ENCODE data around the gene KRT78.
A peak's percentile ranks its signal among the peaks of the same experiment; 100 is the strongest.
"Not testable (repeated sequence)": the region's sequence is repeated elsewhere in the genome, so short reads cannot be mapped to it uniquely, and the experiment has no call there.

The KRT78 gene

GRCh38 chr12:52871291-52872039 lies 22.7 kb upstream of the KRT78 start:
- DNase-seq, result no peak

DNA sequence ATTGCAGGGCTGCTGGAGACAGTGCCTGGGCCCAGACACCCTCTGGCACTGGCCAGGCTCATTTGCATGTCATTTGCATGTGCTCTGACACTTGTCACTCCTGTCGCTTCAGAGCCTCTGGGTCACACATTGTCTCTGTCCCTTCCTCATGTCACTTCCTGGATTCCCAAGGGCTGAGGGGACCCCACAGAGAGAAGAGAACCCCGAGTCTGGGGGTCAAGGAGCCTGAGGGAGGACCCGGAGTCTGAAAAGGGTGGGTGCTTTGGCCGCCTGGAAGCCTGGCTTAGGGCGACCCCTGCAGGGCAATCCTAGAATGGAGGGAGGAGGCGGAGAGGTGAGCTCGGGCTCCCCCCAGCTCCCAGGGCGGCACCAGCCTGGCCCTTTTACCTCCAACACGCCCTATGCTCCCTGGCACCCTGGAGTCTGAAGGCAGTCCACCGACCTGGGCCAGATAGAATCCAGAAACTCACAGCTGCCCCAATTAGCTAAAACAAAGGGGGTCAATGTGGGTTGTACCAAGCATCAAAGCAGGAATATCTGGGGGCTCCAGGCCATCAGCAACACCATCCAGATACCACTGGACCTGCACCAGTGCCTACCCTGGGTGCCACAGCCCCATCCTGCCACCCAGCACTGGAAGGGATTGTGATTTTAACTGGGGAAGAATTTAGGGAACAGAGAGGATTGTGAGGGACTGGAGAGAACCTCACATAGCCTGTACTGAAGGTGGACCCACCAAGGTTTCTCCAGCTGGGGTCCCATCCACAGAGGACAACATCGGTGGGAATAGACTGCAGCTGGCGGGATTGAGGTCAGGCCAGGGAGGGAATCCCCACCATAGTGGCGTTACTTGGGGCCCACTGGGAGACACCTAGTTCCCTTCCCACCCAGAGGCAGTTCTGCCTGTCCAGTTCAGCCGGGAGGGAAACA lies 21.8 kb upstream of the KRT78 start:
- peak; percentile 42 to 58 for DNase-seq

- peak; percentile 11 to 86 for DNase-seq
Observed at GRCh38 chr12:52867642-52868041, 18.8 kb upstream of the KRT78 start.

DNA sequence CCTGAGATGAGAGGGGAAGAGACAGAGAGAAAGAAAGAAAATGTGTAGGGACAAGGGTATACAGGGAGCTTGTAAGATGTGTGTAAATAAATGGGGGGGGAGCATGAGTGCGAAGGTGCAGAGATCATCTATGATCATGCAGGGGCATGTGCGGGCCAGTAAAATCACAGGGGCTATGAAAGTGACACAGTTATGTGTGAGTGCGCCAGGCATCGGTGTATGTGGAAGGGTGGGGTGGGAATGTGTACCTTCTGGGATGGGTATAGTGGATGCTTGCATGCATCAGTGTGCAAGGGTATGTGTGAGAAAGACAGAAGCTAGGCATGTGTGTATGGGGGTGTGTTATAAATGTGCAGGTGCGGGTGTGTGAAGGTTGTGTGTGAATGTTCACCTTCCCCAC lies 18.4 kb upstream of the KRT78 start:
- no peak for DNase-seq

- peak in 1 of 2 donors; percentile 11 for DNase-seq
Observed at GRCh38 chr12:52865090-52865944, 16.5 kb upstream of the KRT78 start.

GRCh38 chr12:52862023-52862422 lies 13.2 kb upstream of the KRT78 start:
- DNase-seq, result no peak

GRCh38 chr12:52861511-52861910 lies 12.7 kb upstream of the KRT78 start:
- DNase-seq, result no peak

DNA sequence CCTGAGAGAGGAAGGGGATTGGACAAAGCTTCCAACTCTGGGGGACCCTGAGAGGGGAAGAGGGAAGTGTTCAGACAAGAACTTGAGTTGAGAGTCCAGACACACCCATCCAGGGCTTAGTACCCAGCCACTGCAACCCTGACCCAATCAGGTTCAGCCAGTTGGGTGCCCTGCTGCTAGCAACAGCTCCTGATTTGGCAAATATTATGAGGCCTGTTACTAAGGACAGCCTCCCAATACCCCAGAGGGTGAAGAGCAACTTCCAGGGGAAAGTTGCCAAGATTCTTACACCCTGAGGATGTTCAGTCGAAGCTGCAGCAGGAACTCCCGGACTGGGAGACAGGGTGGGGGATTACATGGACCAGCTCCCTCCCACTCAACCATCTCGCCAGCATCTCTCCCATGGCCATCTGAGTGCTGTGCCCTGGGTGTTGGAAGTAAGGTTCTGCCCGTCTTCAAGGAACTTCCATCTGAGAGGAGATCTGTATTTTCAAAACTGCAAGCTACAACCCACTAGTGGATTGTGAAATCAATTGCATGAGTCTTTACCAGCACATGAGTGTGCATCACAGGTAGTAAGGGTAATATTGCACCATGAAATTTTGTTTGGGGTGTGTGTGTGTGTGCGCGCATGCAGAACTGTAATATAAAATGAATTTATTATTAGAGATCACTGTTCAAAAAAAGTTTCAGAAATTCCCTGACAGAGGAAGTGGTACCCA lies 11.5 kb upstream of the KRT78 start:
- no peak for DNase-seq

DNA sequence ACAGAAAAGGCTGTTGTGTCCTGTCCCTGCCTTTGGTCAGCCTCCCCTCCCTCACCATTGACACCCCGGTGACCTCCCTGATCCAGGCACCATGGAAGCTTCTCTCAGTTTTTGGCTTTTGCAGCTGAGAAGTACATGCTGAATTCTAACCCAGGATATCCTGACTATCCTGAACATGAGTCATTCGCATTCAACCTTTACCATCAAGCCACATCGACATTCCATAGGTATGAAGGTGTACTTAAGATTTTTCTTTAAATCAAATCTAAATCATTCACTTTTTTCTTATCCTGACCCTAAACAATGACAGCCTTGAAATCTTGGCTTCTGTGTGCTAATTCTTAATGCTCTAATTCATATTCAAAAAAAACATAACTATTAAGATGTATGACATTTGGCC lies 8.7 kb upstream of the KRT78 start:
- no peak for DNase-seq

DNA sequence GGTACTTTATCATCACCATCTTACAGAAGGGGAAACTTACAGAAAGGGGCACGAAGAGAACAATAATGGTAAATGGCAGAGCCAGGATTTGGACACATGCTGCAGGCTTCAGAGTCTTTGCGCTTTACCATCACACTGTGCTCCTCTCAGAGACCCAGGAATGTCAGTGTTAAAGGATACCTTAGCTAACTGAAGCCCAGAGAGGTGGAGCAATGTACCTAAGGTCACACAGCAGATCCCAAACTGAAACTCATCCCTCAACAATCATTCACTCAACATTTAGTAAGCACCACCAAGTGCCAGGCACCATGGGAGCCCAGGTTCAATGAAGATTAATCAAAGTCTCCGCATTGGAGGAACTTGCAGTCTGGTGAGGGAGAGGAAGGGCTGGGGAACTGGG lies 8.0 kb upstream of the KRT78 start:
- DNase-seq, result no peak

DNA sequence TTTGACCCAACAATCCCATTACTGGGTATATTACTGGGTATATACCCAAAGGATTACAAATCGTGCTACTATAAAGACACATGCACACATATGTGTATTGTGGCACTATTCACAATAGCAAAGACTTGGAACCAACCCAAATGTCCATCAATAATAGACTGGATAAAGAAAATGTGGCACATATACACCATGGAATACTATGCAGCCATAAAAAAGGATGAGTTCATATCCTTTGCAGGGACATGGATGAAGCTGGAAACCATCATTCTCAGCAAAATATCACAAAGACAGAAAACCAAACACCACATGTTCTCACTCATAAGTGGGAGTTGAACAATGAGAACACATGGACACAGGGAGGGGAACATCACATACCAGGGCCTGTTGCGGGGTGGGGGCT lies 7.3 kb upstream of the KRT78 start:
- DNase-seq, result not testable (repeated sequence)

DNA sequence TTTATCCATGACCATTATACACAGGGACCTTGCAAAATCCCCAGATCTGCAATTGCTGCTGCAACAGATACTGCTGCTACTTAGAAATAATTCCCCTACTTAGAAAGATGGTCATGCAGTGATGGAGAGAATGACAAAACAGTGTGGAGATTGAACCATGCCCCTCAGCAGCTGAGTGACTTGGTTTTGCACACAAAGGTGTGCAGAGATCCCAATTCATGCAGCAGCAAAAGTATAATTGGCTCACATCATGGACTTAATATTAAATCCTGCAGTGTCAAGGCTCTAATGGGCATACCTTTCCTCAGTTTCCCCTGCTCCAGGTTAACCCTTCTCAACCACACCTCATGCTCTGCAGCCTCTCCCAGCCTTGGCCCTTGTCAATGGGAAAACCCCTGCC lies 3.0 kb upstream of the KRT78 start:
- DNase-seq, result no peak

DNA sequence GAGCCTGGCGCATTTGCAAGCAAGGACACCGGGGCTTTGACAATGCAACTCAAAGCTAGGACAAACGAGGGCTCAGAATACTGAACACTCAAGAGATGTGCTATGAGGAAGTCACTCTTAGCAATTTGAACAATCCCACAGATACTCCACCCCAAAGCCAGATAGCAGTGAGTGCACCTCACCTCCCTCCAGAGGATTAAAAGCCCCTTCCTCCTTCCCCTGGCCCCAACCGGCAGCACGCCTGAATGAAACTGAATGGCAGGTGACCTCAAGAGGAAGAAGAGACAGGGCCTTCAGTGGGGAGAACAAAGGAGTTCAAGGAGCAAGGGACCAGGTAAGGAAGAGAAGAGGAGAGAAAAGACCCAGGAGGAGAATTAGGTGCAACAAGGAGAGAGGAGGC lies 1.9 kb upstream of the KRT78 start:
- no peak for DNase-seq

- DNase-seq, result no peak
Observed at GRCh38 chr12:52849511-52849910, 717 bp upstream of the KRT78 start.

DNA sequence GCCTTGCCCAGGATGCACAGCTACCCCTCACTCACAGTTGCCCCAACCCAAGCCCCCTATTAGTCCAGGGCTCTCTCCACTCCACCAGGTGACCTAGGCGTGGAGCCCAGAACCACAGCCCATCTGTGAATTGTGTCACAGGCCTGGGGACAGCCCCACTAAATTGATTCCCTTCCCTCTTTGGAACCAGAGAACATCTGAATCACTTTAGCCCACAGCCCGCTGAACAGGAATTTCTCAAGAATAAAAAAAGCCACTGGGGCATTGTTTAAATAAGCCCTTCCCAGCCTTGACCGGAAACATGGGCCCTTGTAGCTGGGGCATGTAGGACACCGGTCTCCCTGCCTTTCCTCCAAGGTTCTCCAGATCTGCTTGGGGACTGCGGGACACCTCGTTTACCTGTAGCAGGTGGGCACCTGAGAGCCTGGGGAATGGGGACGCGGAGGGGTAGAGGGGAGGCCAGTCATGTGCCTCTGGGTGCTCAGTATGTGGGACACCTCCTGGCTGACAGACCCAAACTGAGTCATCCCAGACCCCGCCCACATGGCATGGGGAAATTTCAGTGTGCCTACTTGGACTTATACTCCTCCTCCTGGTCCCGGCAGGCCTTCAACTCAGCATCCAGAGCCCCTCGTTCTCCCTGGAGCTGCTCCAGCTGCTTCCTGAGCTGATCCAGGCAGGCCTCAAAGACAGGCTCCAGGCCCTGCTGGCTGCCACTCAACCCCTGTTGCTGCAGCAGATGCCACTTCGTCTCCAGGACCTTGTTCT lies 1.3 kb downstream of the KRT78 start:
- DNase-seq, result no peak

GRCh38 chr12:52846356-52846970 lies 2.3 kb downstream of the KRT78 start:
- no peak for DNase-seq

DNA sequence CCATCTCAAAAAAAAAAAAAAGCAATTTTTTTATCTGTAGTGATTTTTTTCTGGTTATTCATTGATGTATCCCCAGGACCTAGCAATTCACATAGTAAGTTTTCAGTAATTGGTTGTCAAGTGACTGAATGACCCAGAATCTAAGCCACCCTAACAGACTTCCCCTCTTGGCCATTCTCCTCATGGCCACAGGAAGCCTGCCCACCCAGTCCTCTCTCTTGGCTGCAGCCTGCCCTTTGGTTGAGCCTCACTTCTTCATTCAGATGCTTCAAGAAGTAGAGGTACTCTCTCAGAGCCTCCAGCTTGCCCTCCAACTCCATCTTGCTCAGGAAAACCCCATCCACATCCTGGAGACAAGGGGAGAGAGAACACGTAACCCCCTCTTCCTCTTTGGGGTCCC lies 2.8 kb downstream of the KRT78 start:
- DNase-seq, result no peak

DNA sequence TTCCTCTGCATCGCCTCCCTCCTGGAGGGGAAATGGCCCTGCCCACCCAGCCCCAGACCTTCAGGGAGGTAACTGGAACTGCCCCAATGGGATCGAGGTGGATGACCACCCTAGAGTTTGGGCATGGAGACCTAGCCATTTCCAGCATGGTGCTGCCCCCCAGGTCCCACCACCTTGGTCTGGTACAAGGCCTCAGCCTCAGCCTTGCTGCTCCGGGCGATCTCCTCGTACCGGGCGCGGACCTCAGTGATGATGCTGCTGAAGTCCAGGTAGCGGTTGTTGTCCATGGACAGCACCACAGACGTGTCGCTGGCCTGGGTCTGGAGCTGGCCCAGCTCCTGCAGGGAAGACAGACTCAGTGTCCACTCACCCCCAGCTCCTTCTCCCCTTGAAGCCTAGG lies 4.4 kb downstream of the KRT78 start:
- no peak for DNase-seq

DNA sequence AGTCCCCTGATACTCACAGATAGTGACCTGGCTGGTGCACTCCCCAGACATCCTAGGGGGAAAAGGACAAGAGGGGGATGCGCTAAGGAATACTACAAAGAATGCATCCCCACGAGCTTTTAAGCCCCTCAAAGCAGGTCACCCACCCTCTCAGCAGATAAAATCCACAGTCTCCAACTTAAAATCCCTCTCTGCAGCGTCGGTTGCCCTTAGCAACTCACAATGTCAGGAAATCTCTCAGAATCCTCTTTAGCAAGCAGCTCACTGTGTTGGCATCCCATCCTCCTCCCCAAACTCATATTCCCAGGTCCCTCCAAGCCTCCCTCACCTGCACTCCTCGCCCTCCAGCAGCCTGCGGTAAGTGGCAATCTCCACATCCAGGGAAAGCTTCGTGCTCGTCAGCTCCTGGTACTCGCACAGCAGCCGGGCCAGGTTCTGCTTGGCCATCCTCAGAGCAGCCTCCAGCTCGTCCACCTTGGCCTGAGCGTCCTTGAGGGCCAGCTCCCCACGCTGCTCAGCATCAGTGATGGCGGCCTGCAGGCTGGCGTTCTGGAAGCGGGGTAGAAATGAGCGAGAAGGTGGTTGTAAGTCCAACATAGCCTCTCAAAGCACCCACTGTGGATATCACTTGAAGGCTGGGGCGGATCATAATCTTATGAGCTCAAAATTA lies 9.2 kb downstream of the KRT78 start:
- no peak for DNase-seq

GRCh38 chr12:52838609-52839435 lies 10.0 kb downstream of the KRT78 start:
- no peak for DNase-seq
